Stimulated activated CD4-positive, alpha-beta T cell treated with anti-CD3 and anti-CD28 coated beads, Interleukin-15, amount 100 ng/mL, for 48 hours (primary cell): ENCODE measurements around the gene GNRHR.

Experiments
- DNase-seq, 2 donors: peaks; one replicate each; pipeline ENCODE4 v3.0.0-alpha.2; 2020; ENCODE audit warnings: low read depth in 2 of 2

The GNRHR gene

GRCh38 chr4:67700116-67700737, 54.0 kb downstream of the GNRHR start:
- no peak for DNase-seq

- no peak for DNase-seq
Observed at GRCh38 chr4:67699603-67700002, 54.6 kb downstream of the GNRHR start.

GRCh38 chr4:67697860-67698687, 56.1 kb downstream of the GNRHR start:
- no peak for DNase-seq

GRCh38 chr4:67696061-67696460, 58.1 kb downstream of the GNRHR start:
- no peak for DNase-seq

- DNase-seq, result no peak
Observed at GRCh38 chr4:67694662-67695061, 59.5 kb downstream of the GNRHR start.

GRCh38 chr4:67691328-67691727, 62.9 kb downstream of the GNRHR start:
- no peak for DNase-seq
